PC-9 (cell line): ENCODE results near the gene AMOT. TPM values are rescaled to one million over a fixed set of nuclear protein-coding genes. Genes with fewer than 3 reads are reported as not detected.

ENCODE experiments used
- BruUV-seq: library from RNA; stranded (reverse); fragments of 400-500 nt; replicated peaks from 2 replicates; lab custom pipeline; 2021; lab: Mats Ljungman, UMichigan
- CTCF ChIA-PET: fragments of 300-600 bp; sonication (Branson Sonifier 250); formaldehyde crosslinking; loops from one replicate; lab custom pipeline; 2022; ENCODE audit warnings: antibody characterized with exemption; lab: Charles Lee
- POLR2A ChIA-PET: fragments of 300-600 bp; sonication (Branson Sonifier 250); formaldehyde crosslinking; loops from one replicate; lab custom pipeline; 2022; ENCODE audit warnings: antibody characterized with exemption; ENCODE audit not compliant: unreplicated experiment; lab: Charles Lee
- DNase-seq, 2 experiments: peaks; one replicate each; pipeline versions ENCODE4 v3.0.0 to v3.0.0-alpha.2; 2015 to 2022; ENCODE audit warnings: mixed read lengths in 1 of 2
- H2AFZ ChIP-seq: fragments of 200-600 bp; sonication (generic); 2 replicates; pipeline ENCODE4 v1.8.1; 2017; ENCODE audit warnings: antibody characterized with exemption
- H3F3A ChIP-seq: fragments of 200-600 bp; sonication (generic); 2 replicates; pipeline ENCODE4 v1.8.1; 2017; ENCODE audit warnings: antibody characterized with exemption, mild to moderate bottlenecking, low read depth; ENCODE audit not compliant: insufficient read depth
- H3K27ac ChIP-seq: fragments of 200-600 bp; sonication (generic); 2 replicates; pipeline ENCODE4 v1.6.1; 2016; ENCODE audit warnings: mixed run types
- H3K27me3 ChIP-seq: fragments of 200-600 bp; sonication (generic); 2 replicates; pipeline ENCODE4 v1.6.1; 2016; ENCODE audit warnings: low read depth, mixed run types; ENCODE audit not compliant: insufficient read depth
- H3K36me3 ChIP-seq: fragments of 200-600 bp; sonication (generic); 2 replicates; pipeline ENCODE4 v1.6.1; 2016; ENCODE audit warnings: low read depth, mixed run types
- H3K4me1 ChIP-seq: fragments of 200-600 bp; sonication (generic); replicated peaks from 2 replicates; pipeline ENCODE4 v1.6.1; 2016; ENCODE audit warnings: mixed run types; ENCODE audit not compliant: insufficient read depth
- H3K4me2 ChIP-seq: fragments of 200-600 bp; sonication (generic); 2 replicates; pipeline ENCODE4 v1.6.1; 2017; ENCODE audit warnings: mixed run types
- H3K4me3 ChIP-seq: fragments of 200-600 bp; sonication (generic); 2 replicates; pipeline ENCODE4 v1.6.1; 2016; ENCODE audit warnings: mixed run types
- H3K79me2 ChIP-seq: fragments of 200-600 bp; sonication (generic); 2 replicates; pipeline ENCODE4 v1.6.1; 2017; ENCODE audit warnings: low read depth, mixed run types
- H3K9me2 ChIP-seq: fragments of 200-600 bp; sonication (generic); 2 replicates; pipeline ENCODE4 v1.8.1; 2017; ENCODE audit warnings: mild to moderate bottlenecking; ENCODE audit not compliant: insufficient read depth
- H3K9me3 ChIP-seq: fragments of 200-600 bp; sonication (generic); 2 replicates; pipeline ENCODE4 v1.8.1; 2016; ENCODE audit warnings: low read depth; ENCODE audit not compliant: insufficient read depth
- H4K20me1 ChIP-seq: fragments of 200-600 bp; sonication (generic); 2 replicates; pipeline ENCODE4 v1.8.1; 2017; ENCODE audit not compliant: insufficient read depth
- EZH2 ChIP-seq: fragments of 200-600 bp; sonication (generic); IDR thresholded peaks from 2 replicates; pipeline ENCODE4 v1.8.0; 2017; ENCODE audit warnings: antibody characterized with exemption, low read depth
- intact Hi-C: fragments of 100-400 bp; cut with micrococcal nuclease; formaldehyde crosslinking; loops from one replicate; pipeline ENCODE4 v1.10.0; 2022; ENCODE audit not compliant: unreplicated experiment
- total RNA-seq: library from RNA; stranded (reverse); gene quantifications from 2 replicates; pipeline ENCODE4 v1.2.3, GENCODE V29; 2021
- TF ChIP-seq, protein P1 (sequence below): fragments of 200-600 bp; sonication (generic); conservative IDR thresholded peaks from 2 replicates; pipeline ENCODE4 v1.6.1; 2017; ENCODE audit warnings: mixed run types, antibody characterized with exemption, mild to moderate bottlenecking, moderate library complexity

AMOT gene
- total RNA-seq, 1 experiment from 2014 or later: 88.0 TPM

DNA sequence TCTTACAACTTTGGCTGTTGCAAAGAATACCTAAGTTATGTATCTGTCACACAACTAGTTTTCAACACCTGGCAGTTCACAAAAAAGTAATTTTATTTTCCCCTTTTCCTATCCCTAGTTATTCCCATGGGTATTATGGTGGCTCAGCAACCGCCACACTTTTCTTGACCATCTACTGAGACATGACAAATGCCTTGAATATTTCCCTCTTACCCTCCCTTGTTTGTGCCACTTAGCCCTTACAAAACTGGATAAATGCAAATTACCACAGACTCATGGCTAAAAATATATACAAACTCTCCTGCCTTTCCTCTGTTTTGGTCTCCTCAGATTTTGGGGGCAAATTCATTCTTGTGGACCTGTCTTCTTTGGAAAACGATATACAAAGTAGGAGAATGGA lies 72.1 kb downstream of the AMOT start:
- Histone ChIP-seq H3K27me3 (no peaks in the 10 kb centered on the region), H3K4me1 (no peaks in the 10 kb centered on the region), H3F3A (no peaks in the 10 kb centered on the region), H2AFZ (no peak overlapping the region), H3K27ac (no peak overlapping the region), H3K79me2 (no peaks in the 10 kb centered on the region), H3K36me3 (no peaks in the 10 kb centered on the region), H3K9me2 (no peaks in the 10 kb centered on the region), H3K4me2 (no peak overlapping the region), H4K20me1 (no peaks in the 10 kb centered on the region), H3K9me3 (no peaks in the 10 kb centered on the region), H3K4me3 (no peak overlapping the region)
- intact Hi-C loops: loop anchor here (10.0 kb wide), 1 partner anchor 86 kb away; no protein-coding TSS in a partner anchor
- no peak for DNase-seq
- CTCF ChIA-PET: no interaction called here
- BruUV-seq: no TSS peak
- TF ChIP-seq EZH2: no peak
- TF ChIP-seq, protein P1, sequence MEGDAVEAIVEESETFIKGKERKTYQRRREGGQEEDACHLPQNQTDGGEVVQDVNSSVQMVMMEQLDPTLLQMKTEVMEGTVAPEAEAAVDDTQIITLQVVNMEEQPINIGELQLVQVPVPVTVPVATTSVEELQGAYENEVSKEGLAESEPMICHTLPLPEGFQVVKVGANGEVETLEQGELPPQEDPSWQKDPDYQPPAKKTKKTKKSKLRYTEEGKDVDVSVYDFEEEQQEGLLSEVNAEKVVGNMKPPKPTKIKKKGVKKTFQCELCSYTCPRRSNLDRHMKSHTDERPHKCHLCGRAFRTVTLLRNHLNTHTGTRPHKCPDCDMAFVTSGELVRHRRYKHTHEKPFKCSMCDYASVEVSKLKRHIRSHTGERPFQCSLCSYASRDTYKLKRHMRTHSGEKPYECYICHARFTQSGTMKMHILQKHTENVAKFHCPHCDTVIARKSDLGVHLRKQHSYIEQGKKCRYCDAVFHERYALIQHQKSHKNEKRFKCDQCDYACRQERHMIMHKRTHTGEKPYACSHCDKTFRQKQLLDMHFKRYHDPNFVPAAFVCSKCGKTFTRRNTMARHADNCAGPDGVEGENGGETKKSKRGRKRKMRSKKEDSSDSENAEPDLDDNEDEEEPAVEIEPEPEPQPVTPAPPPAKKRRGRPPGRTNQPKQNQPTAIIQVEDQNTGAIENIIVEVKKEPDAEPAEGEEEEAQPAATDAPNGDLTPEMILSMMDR: no peak
- POLR2A ChIA-PET: interaction anchor here (0.6 kb wide), 1 partner anchor 745 kb away, joined by 6 read pairs; no protein-coding TSS in a partner anchor

DNA sequence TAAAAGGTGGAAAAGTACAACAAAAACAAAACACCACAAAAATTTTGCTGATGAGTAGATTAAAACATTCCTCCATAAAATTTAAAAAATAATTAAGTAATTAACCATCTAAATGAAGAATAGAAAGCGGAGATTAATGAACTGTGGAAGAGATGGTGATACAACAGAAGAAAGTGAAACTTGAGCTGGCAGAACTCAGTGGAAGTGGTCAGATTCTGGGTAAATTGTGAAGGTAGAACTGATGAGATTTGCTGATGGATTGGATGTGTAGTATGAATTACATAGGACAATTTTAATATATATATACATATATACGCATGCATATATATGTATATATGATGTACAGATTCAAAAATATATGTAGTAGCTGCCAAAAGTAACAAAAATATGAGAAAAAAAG lies 73.9 kb downstream of the AMOT start:
- TF ChIP-seq, protein P1: no peak
- no peak for TF ChIP-seq EZH2
- POLR2A ChIA-PET: no interaction called here

DNA sequence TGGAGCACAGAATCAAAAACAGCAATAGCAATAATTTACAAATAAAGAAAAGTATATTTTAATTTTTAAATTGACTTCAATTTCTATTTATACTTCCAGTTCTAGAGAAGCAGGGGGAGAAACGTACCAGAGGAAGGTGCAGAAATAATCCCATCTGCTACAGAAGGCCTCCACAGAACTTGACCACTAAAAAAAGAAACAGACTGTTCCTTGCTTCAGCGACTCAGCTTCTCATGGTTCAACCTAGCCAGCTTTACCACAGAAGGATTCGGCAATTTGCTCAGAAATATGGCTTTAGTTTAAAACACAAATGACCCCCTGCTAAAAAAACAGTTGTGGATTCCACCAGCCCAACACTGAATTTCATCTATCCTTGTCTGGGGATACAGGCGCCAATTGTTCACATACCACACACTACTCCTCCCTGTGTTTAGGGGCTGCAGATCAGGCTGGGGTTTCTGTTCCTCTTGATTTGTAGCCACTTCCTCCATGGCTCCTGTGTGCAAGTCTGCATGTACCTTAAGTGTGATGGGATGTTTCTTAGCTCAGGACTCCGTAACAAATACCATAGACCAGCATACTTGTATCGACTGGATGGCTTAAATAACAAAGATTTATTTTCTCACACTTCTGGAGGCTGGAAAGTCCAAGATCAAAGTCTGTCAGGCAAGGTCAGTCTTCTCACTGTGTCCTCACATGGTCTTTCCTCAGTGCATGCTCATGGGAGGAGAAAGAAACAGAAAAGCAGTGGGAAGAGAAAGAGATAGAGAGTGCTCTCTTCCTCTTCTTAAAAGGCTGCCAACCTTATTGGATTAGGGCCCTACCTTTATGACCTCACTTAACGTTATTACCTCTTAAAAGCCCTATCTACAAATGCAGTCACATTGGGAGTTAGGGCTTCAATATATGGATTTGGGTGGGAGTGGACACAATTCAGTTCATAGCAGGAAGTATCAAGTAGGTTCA lies 79.1 kb downstream of the AMOT start:
- Histone ChIP-seq H3K4me3 (no peak overlapping the region), H3K4me2 (no peak overlapping the region), H3K4me1 (no peaks in the 10 kb centered on the region), H3K27me3 (no peaks in the 10 kb centered on the region), H3K27ac (no peak overlapping the region), H3K9me3 (no peaks in the 10 kb centered on the region), H3K79me2 (no peaks in the 10 kb centered on the region), H3K36me3 (no peaks in the 10 kb centered on the region), H3K9me2 (no peaks in the 10 kb centered on the region), H2AFZ (no peak overlapping the region), H4K20me1 (no peaks in the 10 kb centered on the region), H3F3A (no peaks in the 10 kb centered on the region)
- TF ChIP-seq, protein P1: no peak
- no peak for TF ChIP-seq EZH2
- intact Hi-C loops: loop anchor here (1.0 to 10.0 kb wide), 2 partner anchors 93 to 180 kb away; no protein-coding TSS in a partner anchor
- no TSS peak for BruUV-seq
- CTCF ChIA-PET: no interaction called here
- DNase-seq: no peak
- POLR2A ChIA-PET: no interaction called here

More for the DNA sequence above, 73.9 kb downstream of the AMOT start:
- no peaks in the 10 kb centered on the region for H3K9me3 ChIP-seq
- intact Hi-C loops: loop anchor here (10.0 kb wide), 1 partner anchor 88 kb away; no protein-coding TSS in a partner anchor
- CTCF ChIA-PET: no interaction called here
- no peaks in the 10 kb centered on the region for H3K27me3 ChIP-seq
- no peak overlapping the region for H3K4me3 ChIP-seq
- BruUV-seq: no TSS peak
- no peak overlapping the region for H3K4me2 ChIP-seq
- H3K9me2 ChIP-seq: no peaks in the 10 kb centered on the region
- H3K27ac ChIP-seq: no peak overlapping the region
- H3K4me1 ChIP-seq: no peaks in the 10 kb centered on the region
- no peaks in the 10 kb centered on the region for H3K36me3 ChIP-seq
- no peaks in the 10 kb centered on the region for H4K20me1 ChIP-seq
- no peak for DNase-seq
- no peaks in the 10 kb centered on the region for H3K79me2 ChIP-seq
- no peaks in the 10 kb centered on the region for H3F3A ChIP-seq
- H2AFZ ChIP-seq: no peak overlapping the region
